Measurements from ENCODE around the gene WDR91.

The WDR91 gene

DNA sequence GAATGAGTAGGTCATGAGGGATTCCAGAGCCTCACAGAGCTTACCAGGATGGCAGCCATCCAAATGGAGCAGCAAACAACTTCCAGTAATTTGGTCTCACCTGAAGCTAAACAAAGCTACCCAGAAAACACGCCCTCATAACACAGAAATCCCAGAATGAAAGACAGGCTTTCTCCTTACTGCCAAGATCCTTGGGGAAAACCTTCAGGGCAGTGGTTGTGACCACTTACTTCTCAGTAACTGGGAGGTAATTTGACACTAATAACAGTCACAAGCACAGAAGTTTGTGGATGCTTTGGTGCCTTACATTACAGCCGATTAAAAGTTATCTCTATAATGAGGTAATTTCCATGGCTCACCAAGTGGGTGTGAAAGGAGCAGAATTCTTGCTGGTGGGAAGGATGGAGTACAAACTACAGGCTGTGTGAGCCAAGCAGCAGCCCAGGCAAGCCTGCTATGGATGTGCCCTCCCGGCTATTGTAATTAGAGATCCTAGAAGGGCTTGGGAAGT, 10.4 kb downstream of the WDR91 start:
- DNase-seq (ENCODE audit: low read depth in 2 of 3, low spot score in 2 of 3) = no peak

DNA sequence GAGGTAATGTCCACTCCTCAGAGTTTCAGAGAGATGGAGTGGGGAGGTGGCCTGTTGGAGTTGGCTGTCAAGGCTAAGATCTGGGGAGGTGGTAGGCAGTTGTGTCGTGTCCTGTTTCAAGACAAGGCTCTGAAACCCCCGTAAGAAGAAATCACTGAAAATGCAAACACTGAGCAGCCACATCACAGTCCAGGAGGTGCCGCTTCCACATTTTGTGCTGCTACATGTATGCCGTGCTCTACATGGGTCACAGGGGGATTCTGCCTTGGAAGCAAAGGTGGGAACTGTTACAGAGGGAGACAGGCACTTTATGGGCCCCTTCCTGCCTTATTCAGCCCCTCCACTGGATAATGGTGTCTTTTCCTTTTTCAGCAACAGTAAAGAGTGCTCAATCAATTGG, 11.9 kb downstream of the WDR91 start:
- no peak for DNase-seq (ENCODE audit: low read depth in 2 of 3, low spot score in 2 of 3)

- no peak for DNase-seq (ENCODE audit: low read depth in 2 of 3, low spot score in 2 of 3)
These were observed 13.2 kb downstream of the WDR91 start for GRCh38 chr7:135197906-135198655.

- no peak for DNase-seq (ENCODE audit: low read depth in 2 of 3, low spot score in 2 of 3)
These were observed 14.0 kb downstream of the WDR91 start for GRCh38 chr7:135197343-135197742.

GRCh38 chr7:135195968-135196629, 15.2 kb downstream of the WDR91 start:
- DNase-seq (ENCODE audit: low read depth in 2 of 3, low spot score in 2 of 3) = no peak

GRCh38 chr7:135195156-135195555, 16.2 kb downstream of the WDR91 start:
- DNase-seq (ENCODE audit: low read depth in 2 of 3, low spot score in 2 of 3) = no peak

DNA sequence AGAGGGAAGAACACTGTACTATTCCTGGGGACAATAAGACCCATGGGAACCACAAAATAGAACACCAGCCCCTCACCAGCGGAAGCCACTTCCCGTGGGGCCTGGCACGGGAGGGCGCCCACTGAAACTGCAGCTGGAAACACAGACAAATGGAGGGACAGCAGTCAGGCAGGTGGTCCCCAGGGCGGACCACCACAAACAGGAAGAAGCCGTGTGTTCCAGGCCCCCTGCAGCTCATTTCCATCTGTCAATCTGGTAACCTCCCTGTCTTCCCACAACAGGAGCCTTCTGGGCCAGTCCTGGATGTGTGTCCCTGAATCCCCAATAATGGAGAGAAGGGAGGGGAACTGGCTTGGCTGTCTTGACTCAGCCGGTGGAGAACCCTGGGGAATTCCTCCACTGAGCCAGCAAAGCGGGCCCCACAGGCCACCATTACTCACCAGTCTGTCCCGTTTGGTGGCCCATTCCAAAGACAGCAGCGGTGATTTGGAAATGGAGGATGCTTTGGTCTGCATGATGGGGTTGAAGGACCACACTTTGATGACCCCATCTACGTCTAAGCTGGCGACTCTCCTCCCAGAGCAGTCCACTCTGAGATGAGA, 16.7 kb downstream of the WDR91 start:
- DNase-seq (ENCODE audit: low read depth in 2 of 3, low spot score in 2 of 3) = no peak

- no peak for DNase-seq (ENCODE audit: low read depth in 2 of 3, low spot score in 2 of 3)
These were observed 17.7 kb downstream of the WDR91 start for GRCh38 chr7:135193615-135194081.

GRCh38 chr7:135192914-135193536, 18.3 kb downstream of the WDR91 start:
- no peak for DNase-seq (ENCODE audit: low read depth in 2 of 3, low spot score in 2 of 3)

DNA sequence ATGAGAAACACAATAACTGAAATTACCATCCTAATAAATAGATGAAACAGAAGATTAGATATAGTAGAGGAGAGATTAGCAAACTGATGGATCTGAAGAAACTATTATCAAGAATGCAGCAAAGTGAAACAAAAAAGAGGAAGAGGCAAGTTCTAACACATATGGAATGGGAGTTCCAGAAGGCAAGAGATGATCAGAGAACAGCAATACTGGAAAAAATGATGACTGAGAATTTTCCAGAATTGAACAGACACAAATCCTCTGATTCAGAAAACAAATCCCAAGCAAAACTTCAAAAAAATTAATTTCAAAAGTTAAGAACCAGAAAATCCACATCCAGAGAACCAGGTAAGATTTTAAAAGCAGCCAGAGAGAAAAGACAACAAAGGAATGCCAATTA, 20.6 kb downstream of the WDR91 start:
- no peak for DNase-seq (ENCODE audit: low read depth in 2 of 3, low spot score in 2 of 3)

DNA sequence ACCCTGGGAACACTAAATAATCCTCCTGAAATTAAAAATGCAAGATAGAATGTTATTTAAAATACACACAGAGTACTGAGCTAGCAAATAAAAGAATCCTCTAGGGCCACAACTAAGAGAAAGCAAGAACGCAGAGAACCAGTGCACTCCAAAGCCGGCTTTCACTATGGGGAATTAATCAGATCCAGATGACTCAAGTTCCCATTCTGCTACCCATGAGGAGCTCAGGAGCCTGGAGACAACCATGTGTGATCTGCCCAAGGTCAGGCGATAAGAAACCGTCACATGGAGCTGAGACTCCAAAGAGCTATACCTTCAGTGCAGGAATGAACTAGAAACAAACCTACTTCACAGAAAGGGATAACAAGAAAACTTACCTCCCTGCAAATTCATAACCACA, 21.4 kb downstream of the WDR91 start:
- no peak for DNase-seq (ENCODE audit: low read depth in 2 of 3, low spot score in 2 of 3)

GRCh38 chr7:135189221-135189662, 22.1 kb downstream of the WDR91 start:
- DNase-seq (ENCODE audit: low read depth in 2 of 3, low spot score in 2 of 3) = no peak

- no peak for DNase-seq (ENCODE audit: low read depth in 2 of 3, low spot score in 2 of 3)
These were observed 22.9 kb downstream of the WDR91 start for GRCh38 chr7:135188298-135188984.

DNA sequence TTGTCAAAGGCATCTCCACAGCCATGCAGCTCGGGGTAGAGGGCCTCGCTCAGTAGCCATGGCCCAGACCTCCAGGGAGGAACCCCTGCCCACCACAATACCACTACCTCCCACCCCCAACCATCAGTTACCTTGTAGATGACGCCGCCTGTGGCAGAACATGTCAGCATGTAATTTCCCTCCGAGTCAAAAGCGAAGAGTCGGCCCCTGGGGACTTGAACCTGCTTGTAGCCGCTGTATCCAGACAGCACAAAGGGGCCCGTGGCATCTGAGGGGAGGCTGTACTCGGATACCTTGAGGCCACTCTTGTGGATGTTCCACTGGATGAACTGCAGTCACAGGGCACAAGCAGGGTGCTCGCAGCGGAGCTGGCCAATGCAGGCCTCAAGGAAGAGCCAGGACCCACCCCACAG, 24.5 kb downstream of the WDR91 start:
- no peak for DNase-seq (ENCODE audit: low read depth in 2 of 3, low spot score in 2 of 3)

DNA sequence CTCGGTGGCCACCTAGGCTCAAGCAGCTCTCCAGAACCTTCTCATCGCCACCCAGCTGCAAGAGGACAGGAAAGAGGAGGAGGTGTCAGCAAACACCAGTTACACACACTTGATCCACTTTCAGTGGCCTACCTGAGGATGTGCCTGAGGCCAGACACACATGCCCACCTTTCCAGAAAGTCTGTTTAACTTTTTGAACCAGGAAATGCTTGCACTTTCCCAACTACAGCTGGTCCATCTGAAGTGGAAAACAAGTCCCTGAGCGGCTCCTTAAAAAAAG, 25.1 kb downstream of the WDR91 start:
- no peak for DNase-seq (ENCODE audit: low read depth in 2 of 3, low spot score in 2 of 3)

DNA sequence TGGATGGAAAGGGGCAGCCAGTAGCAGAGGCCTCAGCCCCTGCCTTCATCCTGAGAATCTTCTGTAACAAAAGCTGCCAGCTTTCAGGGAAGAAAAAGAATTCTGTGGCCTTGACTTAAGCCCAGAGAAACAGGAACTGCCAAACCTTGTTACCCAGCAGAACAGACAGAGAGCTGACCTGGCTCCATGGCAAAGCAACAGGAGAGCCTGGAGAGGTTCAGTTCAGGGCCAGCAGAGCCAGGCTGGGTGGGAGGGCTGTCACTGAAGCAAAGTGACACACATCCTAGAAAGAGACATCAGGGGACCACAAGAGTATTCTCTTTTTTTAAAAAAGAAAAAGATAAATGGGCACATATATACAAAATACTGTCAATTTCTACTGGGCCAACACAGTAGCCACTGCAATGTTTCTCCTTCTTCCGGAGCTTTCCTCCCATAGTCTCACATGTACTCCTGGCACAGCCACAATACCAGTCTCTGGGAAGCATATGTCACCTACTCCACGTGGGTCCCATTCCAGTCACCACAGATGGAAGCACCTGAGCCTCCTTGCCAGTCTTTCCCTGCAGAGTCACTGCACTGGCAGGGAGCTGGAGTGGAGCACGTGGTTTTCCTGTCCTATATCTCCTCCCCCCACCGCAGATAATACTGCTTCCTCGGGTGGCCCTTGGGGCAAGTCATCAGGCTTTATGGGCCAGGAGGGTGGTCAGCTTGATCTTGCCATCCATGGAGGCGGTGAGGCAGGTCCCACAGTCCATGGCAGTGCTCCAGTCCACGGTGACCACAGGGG, 25.7 kb downstream of the WDR91 start:
- DNase-seq (ENCODE audit: low read depth in 2 of 3, low spot score in 2 of 3) = no peak

- DNase-seq (ENCODE audit: low read depth in 2 of 3, low spot score in 2 of 3) = no peak
These were observed 27.0 kb downstream of the WDR91 start for GRCh38 chr7:135184254-135184841.

- no peak for DNase-seq (ENCODE audit: low read depth in 2 of 3, low spot score in 2 of 3)
These were observed 27.8 kb downstream of the WDR91 start for GRCh38 chr7:135183478-135183877.

GRCh38 chr7:135181929-135182678, 29.2 kb downstream of the WDR91 start:
- no peak for DNase-seq (ENCODE audit: low read depth in 2 of 3, low spot score in 2 of 3)

Measured in activated CD8-positive, alpha-beta memory T cell treated with anti-CD3 and anti-CD28 coated beads for 48 hours (primary cell).